KBM-7 (cell line): ENCODE data around the gene SCYL3.
A peak's percentile ranks its signal among the peaks of the same experiment; 100 is the strongest.
"Not testable (repeated sequence)": the region's sequence is repeated elsewhere in the genome, so short reads cannot be mapped to it uniquely, and the experiment has no call there.

Source experiments
- DNase-seq: peaks from one replicate; pipeline ENCODE4 v3.0.0-alpha.2; 2015
- in situ Hi-C: fragments of 300-500 bp; cut with MboI; formaldehyde crosslinking; loops from 2 replicates; pipeline ENCODE4 v1.14.3; 2020; ENCODE audit warnings: low sequenced_read_pairs, low pct_unique_long_range_greater_than_20kb, mixed read lengths

The SCYL3 gene

GRCh38 chr1:169893645-169894423, at the start of gene SCYL3:
Gene SCYL3, minus strand, starts transcription at chr1:169893896. Its CDS starts 5,056 bp downstream, at chr1:169888840.
- in situ Hi-C loops: no loop called here

GRCh38 chr1:169941982-169942830, 48.5 kb upstream of the SCYL3 start:
- no peak for DNase-seq
- in situ Hi-C loops: no loop called here

More at GRCh38 chr1:169893645-169894423, at the start of gene SCYL3:
- peak; percentile 99 for DNase-seq

- DNase-seq: no peak
- in situ Hi-C loops: no loop called here
Observed at GRCh38 chr1:169933984-169934725, 40.5 kb upstream of the SCYL3 start.

- in situ Hi-C loops: no loop called here
- no peak for DNase-seq
Observed at GRCh38 chr1:169931795-169932231, 38.1 kb upstream of the SCYL3 start.

- in situ Hi-C loops: no loop called here
- DNase-seq: no peak
Observed at GRCh38 chr1:169929210-169929526, 35.5 kb upstream of the SCYL3 start.

- in situ Hi-C loops: no loop called here
- peak; percentile 61 for DNase-seq
Observed at GRCh38 chr1:169928438-169929209, 34.9 kb upstream of the SCYL3 start.

- peak; percentile 11 for DNase-seq
- in situ Hi-C loops: no loop called here
Observed at GRCh38 chr1:169925505-169926482, 32.1 kb upstream of the SCYL3 start.

- DNase-seq: no peak
- in situ Hi-C loops: no loop called here
Observed at GRCh38 chr1:169924829-169925228, 31.1 kb upstream of the SCYL3 start.

GRCh38 chr1:169924063-169924462, 30.4 kb upstream of the SCYL3 start:
- DNase-seq: no peak
- in situ Hi-C loops: no loop called here

- in situ Hi-C loops: no loop called here
Observed at GRCh38 chr1:169921080-169921479, 27.4 kb upstream of the SCYL3 start.

GRCh38 chr1:169918927-169919326, 25.2 kb upstream of the SCYL3 start:
- in situ Hi-C loops: no loop called here
- DNase-seq: no peak

More at GRCh38 chr1:169921080-169921479, 27.4 kb upstream of the SCYL3 start:
- DNase-seq: no peak

GRCh38 chr1:169918220-169918619, 24.5 kb upstream of the SCYL3 start:
- DNase-seq, in situ Hi-C loops: not testable (repeated sequence)

GRCh38 chr1:169915150-169915549, 21.5 kb upstream of the SCYL3 start:
- DNase-seq: no peak
- in situ Hi-C loops: no loop called here

- DNase-seq: no peak
- in situ Hi-C loops: no loop called here
Observed at GRCh38 chr1:169914531-169914930, 20.8 kb upstream of the SCYL3 start.

- in situ Hi-C loops: no loop called here
- DNase-seq: no peak
Observed at GRCh38 chr1:169909499-169909898, 15.8 kb upstream of the SCYL3 start.

GRCh38 chr1:169906938-169907337, 13.2 kb upstream of the SCYL3 start:
- DNase-seq: no peak
- in situ Hi-C loops: no loop called here

- in situ Hi-C loops: no loop called here
- no peak for DNase-seq
Observed at GRCh38 chr1:169904834-169905233, 11.1 kb upstream of the SCYL3 start.

- in situ Hi-C loops: no loop called here
- DNase-seq: no peak
Observed at GRCh38 chr1:169902751-169903150, 9.1 kb upstream of the SCYL3 start.
